MM.1S (cell line): ENCODE results near the gene SENP7.
"Not testable (repeated sequence)": the region's sequence is repeated elsewhere in the genome, so short reads cannot be mapped to it uniquely, and the experiment has no call there.

Source experiments
- DNase-seq: peaks from one replicate; pipeline ENCODE4 v3.0.0-alpha.2; 2015
- H2AFZ ChIP-seq: fragments of 300-600 bp; sonication (generic); 2 replicates; pipeline ENCODE4 v1.6.0; 2016; ENCODE audit warnings: antibody characterized with exemption, low read length
- H3F3A ChIP-seq: fragments of 300-600 bp; sonication (generic); 2 replicates; pipeline ENCODE4 v1.6.1; 2016; ENCODE audit warnings: mild to moderate bottlenecking, antibody characterized with exemption, low read length, moderate library complexity, mixed read lengths; ENCODE audit not compliant: insufficient read depth
- H3K27ac ChIP-seq: fragments of 300-600 bp; sonication (generic); 2 replicates; pipeline ENCODE4 v1.5.1; 2016; ENCODE audit warnings: mild to moderate bottlenecking, low read length
- H3K27me3 ChIP-seq: fragments of 300-600 bp; sonication (generic); replicated peaks from 2 replicates; pipeline ENCODE4 v1.6.0; 2016; ENCODE audit warnings: low read length; ENCODE audit not compliant: insufficient read depth
- H3K36me3 ChIP-seq: fragments of 300-600 bp; sonication (generic); replicated peaks from 2 replicates; pipeline ENCODE4 v1.6.1; 2016; ENCODE audit warnings: mild to moderate bottlenecking, low read length, mixed read lengths; ENCODE audit not compliant: insufficient read depth
- H3K4me1 ChIP-seq: fragments of 300-600 bp; sonication (generic); 2 replicates; pipeline ENCODE4 v1.6.1; 2016; ENCODE audit warnings: low read length, mixed read lengths
- H3K4me2 ChIP-seq: fragments of 300-600 bp; sonication (generic); 2 replicates; pipeline ENCODE4 v1.6.0; 2016; ENCODE audit warnings: low read depth, low read length
- H3K4me3 ChIP-seq: fragments of 300-600 bp; sonication (generic); 2 replicates; pipeline ENCODE4 v1.5.1; 2016; ENCODE audit warnings: low read length, mixed read lengths
- H3K79me2 ChIP-seq: fragments of 300-600 bp; sonication (generic); 2 replicates; pipeline ENCODE4 v1.6.1; 2016; ENCODE audit warnings: mixed run types, low read length, mixed read lengths
- H3K9ac ChIP-seq: fragments of 300-600 bp; sonication (generic); 2 replicates; pipeline ENCODE4 v1.6.1; 2016; ENCODE audit warnings: low read length, mixed read lengths
- H3K9me2 ChIP-seq: fragments of 300-600 bp; sonication (generic); replicated peaks from 2 replicates; pipeline ENCODE4 v1.6.1; 2016; ENCODE audit warnings: mild to moderate bottlenecking, low read length, mixed read lengths; ENCODE audit not compliant: insufficient read depth
- H3K9me3 ChIP-seq: fragments of 300-600 bp; sonication (generic); replicated peaks from 2 replicates; pipeline ENCODE4 v1.6.1; 2016; ENCODE audit warnings: mild to moderate bottlenecking, low read length, mixed read lengths; ENCODE audit not compliant: insufficient read depth
- H4K20me1 ChIP-seq: fragments of 300-600 bp; sonication (generic); 2 replicates; pipeline ENCODE4 v1.6.1; 2016; ENCODE audit warnings: mild to moderate bottlenecking, low read length, moderate library complexity, mixed read lengths; ENCODE audit not compliant: insufficient read depth
- EZH2 ChIP-seq: fragments of 300-600 bp; sonication (generic); optimal IDR thresholded peaks from 2 replicates; pipeline ENCODE3; 2017; ENCODE audit warnings: low read depth, mild to moderate bottlenecking, antibody characterized with exemption, low read length, mixed read lengths
- EZH2phosphoT487 ChIP-seq: fragments of 300-600 bp; sonication (generic); IDR thresholded peaks from 2 replicates; pipeline ENCODE4 v1.6.1; 2018; ENCODE audit warnings: antibody characterized with exemption, low read length
- TF ChIP-seq, protein P1 (sequence below): fragments of 300-600 bp; sonication (generic); IDR thresholded peaks from 2 replicates; pipeline ENCODE4 v1.5.1; 2016; ENCODE audit warnings: antibody characterized with exemption, low read length, mixed read lengths

The SENP7 gene

DNA sequence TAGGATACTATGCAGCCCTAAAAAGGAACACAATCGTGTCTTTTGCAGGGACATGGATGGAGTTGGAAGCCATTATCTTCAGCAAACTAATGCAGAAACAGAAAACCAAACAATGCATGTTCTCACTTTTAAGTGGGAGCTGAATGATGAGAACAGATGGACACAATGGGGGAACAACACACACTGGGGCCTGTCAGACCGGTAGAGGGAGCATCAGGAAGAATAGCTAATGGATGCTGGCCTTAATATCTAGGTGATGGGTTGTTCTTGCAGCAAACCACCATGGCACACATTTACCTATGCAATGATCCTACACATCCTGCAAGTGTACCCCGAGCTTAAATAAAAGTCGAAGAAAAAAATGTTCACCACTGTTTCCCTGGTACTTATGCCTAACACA is 17.5 kb downstream of the SENP7 start:
- no peaks in the 10 kb centered on the region for H4K20me1 ChIP-seq
- no peaks in the 10 kb centered on the region for H3K9me2 ChIP-seq
- no peaks in the 10 kb centered on the region for H3K9me3 ChIP-seq
- TF ChIP-seq, protein P1, sequence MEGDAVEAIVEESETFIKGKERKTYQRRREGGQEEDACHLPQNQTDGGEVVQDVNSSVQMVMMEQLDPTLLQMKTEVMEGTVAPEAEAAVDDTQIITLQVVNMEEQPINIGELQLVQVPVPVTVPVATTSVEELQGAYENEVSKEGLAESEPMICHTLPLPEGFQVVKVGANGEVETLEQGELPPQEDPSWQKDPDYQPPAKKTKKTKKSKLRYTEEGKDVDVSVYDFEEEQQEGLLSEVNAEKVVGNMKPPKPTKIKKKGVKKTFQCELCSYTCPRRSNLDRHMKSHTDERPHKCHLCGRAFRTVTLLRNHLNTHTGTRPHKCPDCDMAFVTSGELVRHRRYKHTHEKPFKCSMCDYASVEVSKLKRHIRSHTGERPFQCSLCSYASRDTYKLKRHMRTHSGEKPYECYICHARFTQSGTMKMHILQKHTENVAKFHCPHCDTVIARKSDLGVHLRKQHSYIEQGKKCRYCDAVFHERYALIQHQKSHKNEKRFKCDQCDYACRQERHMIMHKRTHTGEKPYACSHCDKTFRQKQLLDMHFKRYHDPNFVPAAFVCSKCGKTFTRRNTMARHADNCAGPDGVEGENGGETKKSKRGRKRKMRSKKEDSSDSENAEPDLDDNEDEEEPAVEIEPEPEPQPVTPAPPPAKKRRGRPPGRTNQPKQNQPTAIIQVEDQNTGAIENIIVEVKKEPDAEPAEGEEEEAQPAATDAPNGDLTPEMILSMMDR = no peak
- TF ChIP-seq EZH2phosphoT487 = no peak
- no peak for TF ChIP-seq EZH2
- no peaks in the 10 kb centered on the region for H3K36me3 ChIP-seq
- no peak overlapping the region for H3K4me3 ChIP-seq
- no peaks in the 10 kb centered on the region for H3K4me1 ChIP-seq
- H3K27me3 ChIP-seq = no peaks in the 10 kb centered on the region
- H2AFZ ChIP-seq = no peak overlapping the region
- no peak overlapping the region for H3K9ac ChIP-seq
- H3F3A ChIP-seq = no peaks in the 10 kb centered on the region
- H3K27ac ChIP-seq = no peak overlapping the region
- H3K4me2 ChIP-seq = no peak overlapping the region
- DNase-seq = no peak
- H3K79me2 ChIP-seq = peaks cover 39% of the 10 kb centered on the region

DNA sequence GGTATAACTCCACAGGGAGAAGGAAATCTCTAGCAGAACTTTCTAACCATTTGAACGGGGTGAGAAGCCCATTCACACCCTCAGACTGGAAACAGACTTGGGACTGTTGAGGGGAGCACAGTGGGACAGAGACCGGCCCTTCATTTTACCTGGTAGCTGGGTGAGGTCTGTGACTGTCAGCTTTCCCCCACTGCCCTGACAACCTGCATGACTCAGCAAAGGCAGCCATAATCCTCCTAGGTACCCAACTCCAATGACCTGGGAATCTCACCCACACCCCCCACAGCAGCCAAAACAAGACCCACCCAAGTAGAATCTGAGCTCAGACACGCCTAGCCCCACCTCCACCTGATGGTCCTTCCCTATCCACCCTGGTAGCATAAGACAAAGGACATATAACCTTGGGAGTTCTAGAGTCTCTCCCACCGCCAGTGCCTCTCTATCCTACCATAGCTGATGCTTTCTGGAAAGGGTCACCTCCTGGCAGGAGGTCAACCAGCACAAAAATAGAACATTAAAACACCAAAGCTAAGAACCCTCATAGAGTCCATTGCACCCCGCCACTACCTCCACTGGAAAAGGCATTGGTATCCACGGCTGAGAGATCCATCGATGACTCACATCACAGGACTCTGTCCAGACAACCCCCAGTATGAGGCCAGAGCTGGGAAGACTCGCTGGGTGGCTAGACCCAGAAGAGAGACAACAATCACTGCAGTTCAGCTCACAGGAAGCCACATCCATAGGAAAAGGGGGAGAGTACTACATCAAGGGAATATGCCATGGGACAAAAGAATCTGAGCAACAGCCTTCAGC is 28.0 kb downstream of the SENP7 start:
- DNase-seq = no peak
- Histone ChIP-seq H3K4me3 (no peak overlapping the region), H3F3A (no peaks in the 10 kb centered on the region), H3K4me1 (no peaks in the 10 kb centered on the region), H2AFZ (no peak overlapping the region), H3K4me2 (no peak overlapping the region), H3K36me3 (no peaks in the 10 kb centered on the region), H3K9me3 (no peaks in the 10 kb centered on the region), H3K79me2 (peaks cover 17% of the 10 kb centered on the region; the same call in 1 of the 2 replicates), H3K27me3 (no peaks in the 10 kb centered on the region), H4K20me1 (no peaks in the 10 kb centered on the region), H3K9me2 (no peaks in the 10 kb centered on the region), H3K27ac (no peak overlapping the region), H3K9ac (no peak overlapping the region)
- TF ChIP-seq, protein P1 = no peak
- TF ChIP-seq EZH2phosphoT487 = no peak
- no peak for TF ChIP-seq EZH2

DNA sequence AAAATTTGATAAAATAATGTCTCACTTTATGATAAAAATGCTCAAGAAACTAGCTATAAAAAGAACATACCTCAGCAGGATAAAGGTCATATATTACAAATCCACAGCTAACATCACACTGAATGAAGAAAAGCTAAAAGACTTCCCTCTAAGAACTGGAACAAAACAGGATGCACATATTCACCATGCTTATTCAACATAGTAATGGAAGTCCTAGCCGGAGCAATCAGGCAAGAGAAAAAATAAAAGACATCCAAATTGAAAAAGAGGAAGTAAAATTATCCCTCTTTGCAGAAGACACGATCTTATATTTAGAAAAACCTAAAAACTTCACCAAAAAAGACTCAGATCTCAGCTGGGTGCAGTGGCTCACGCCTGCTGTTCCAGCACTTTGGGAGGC is 34.0 kb downstream of the SENP7 start:
- H3K9ac ChIP-seq = no peak overlapping the region
- no peaks in the 10 kb centered on the region for H4K20me1 ChIP-seq
- H2AFZ ChIP-seq = no peak overlapping the region
- no peaks in the 10 kb centered on the region for H3K36me3 ChIP-seq
- DNase-seq = no peak
- TF ChIP-seq, protein P1 = no peak
- TF ChIP-seq EZH2 = no peak
- TF ChIP-seq EZH2phosphoT487 = no peak
- H3F3A ChIP-seq = no peaks in the 10 kb centered on the region
- H3K27ac ChIP-seq = no peak overlapping the region
- H3K27me3 ChIP-seq = no peaks in the 10 kb centered on the region
- H3K9me3 ChIP-seq = no peaks in the 10 kb centered on the region
- no peaks in the 10 kb centered on the region for H3K4me1 ChIP-seq
- no peak overlapping the region for H3K4me2 ChIP-seq
- H3K79me2 ChIP-seq = peaks cover 21% of the 10 kb centered on the region
- H3K4me3 ChIP-seq = no peak overlapping the region
- no peaks in the 10 kb centered on the region for H3K9me2 ChIP-seq

DNA sequence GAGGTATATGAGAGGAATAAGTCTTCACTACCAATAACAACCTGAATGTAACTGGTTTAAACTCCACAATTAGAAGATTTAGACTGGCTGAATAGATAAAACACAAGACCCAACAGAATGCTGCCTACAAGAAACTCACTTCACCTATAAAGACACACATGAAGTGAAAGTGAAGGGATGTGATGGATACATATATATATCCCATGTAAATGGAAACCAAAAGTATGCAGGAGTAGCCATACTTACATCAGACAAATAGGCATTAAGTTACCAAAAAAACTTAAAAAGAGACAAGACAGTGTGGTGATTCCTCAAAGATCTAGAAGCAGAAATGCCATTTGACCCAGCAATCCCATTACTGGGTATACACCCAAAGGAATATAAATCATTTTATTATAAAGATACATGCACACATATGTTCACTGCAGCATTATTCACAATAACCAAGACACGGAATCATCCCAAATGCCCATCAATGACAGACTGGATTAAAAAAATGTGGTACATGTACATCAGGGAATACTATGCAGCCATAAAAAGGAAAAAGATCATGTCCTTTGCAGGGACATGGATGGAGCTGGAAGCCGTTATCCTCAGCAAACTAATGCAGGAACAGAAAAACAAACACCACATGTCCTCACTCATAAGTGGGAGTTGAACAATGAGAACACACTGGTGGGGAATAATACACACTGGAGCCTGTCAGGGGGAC is 38.0 kb downstream of the SENP7 start:
- not testable (repeated sequence) for H3K36me3 ChIP-seq, H3K9me2 ChIP-seq, H3K4me2 ChIP-seq, H3K27me3 ChIP-seq, H4K20me1 ChIP-seq, H3K4me3 ChIP-seq, H3K9me3 ChIP-seq, H2AFZ ChIP-seq, DNase-seq, H3F3A ChIP-seq, H3K9ac ChIP-seq, H3K4me1 ChIP-seq, H3K27ac ChIP-seq
- peaks cover 14% of the 10 kb centered on the region for H3K79me2 ChIP-seq

DNA sequence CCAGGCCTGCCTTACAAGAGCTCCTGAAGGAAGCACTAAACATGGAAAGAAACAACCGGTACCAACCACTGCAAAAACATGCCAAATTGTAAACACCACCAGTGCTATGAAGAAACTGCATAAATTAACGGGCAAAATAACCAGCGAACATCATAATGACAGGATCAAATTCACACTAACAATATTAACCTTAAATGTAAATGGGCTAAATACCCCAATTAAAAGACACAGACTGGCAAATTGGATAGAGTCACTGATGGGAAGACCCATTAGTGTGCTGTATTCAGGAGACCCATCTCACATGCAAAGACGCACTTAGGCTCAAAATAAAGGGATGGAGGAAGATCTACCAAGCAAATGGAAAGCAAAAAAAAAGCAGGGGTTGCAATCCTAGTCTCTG is 44.3 kb downstream of the SENP7 start:
- not testable (repeated sequence) for H3K4me1 ChIP-seq, H3K27ac ChIP-seq, H3K36me3 ChIP-seq, H3K9ac ChIP-seq, H3K4me2 ChIP-seq, H2AFZ ChIP-seq, H3K9me3 ChIP-seq, H4K20me1 ChIP-seq, H3K9me2 ChIP-seq, H3K27me3 ChIP-seq, H3F3A ChIP-seq, DNase-seq, H3K4me3 ChIP-seq
- peaks cover 17% of the 10 kb centered on the region for H3K79me2 ChIP-seq
